Stimulated activated CD8-positive, alpha-beta memory T cell treated with anti-CD3 and anti-CD28 coated beads, Interleukin-7, amount 100 ng/mL, for 4 hours (primary cell): ENCODE results near the gene KLF5.
"Not testable (repeated sequence)": the region's sequence is repeated elsewhere in the genome, so short reads cannot be mapped to it uniquely, and the experiment has no call there.

Experiments
- DNase-seq, 2 donors: peaks; one replicate each; pipeline ENCODE4 v3.0.0-alpha.2; 2020; ENCODE audit warnings: low read depth in 2 of 2

KLF5 gene

DNA sequence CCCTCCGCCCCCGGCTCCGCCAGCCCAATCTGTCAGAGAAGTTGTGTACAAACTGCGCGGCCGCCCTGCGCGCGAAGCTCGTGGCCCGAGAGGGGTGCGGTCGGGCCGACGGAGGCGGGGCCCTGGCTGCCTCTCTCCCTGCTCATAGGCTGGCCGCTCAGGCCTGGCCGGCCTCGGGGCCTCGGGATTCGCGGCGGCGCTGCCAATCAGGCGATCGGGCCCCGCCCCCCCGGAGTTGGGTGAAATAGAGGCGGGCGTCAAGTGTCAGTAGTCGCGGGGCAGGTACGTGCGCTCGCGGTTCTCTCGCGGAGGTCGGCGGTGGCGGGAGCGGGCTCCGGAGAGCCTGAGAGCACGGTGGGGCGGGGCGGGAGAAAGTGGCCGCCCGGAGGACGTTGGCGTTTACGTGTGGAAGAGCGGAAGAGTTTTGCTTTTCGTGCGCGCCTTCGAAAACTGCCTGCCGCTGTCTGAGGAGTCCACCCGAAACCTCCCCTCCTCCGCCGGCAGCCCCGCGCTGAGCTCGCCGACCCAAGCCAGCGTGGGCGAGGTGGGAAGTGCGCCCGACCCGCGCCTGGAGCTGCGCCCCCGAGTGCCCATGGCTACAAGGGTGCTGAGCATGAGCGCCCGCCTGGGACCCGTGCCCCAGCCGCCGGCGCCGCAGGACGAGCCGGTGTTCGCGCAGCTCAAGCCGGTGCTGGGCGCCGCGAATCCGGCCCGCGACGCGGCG, at the start of gene KLF5:
Gene KLF5 (plus strand): TSS at position 270 of the 724 bp plus-strand sequence. CDS start 323 bp downstream, at position 593.
- DNase-seq = peak; percentile 87 to 91

- DNase-seq = no peak
Observed at GRCh38 chr13:73011751-73012150, 47.1 kb upstream of the KLF5 start.

DNA sequence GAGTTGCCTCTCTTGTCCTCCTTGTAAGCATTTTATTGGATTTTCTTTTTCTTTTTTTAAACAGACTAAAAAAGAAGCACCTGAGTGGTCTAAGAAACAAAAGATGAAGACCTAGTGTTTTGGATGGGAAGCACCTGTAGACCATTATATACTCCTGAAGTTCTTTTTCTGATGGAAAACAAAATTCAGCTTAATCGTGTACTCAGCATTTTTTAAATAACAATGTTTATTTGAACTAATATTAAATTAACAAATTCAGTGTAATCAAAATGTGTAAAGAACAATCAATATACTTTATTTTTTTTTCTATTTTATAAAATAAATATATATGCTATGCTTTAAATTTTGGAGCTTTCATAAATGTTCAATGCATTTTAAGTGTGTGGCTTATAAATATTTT, 43.0 kb upstream of the KLF5 start:
- DNase-seq = no peak

DNA sequence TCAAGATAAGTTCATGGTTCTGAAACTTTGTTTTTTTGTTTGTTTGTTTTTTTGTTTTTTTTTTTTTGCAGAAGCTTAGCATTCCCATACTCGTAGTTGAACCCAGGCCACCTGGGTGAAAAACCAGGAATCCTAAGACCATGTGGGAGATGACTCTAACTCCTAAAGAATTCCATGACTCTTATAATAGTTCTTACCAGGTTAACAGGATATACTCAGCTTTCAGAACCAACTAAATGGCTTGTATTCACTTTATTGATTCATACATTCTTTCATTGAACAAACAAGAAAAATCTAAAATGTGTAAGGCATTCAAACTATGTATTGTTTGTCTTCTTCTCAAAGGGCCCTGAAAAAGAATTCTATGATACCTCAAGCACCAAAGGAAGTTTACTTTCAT, 40.5 kb upstream of the KLF5 start:
- DNase-seq = no peak

GRCh38 chr13:73025217-73026012, 33.4 kb upstream of the KLF5 start:
- no peak for DNase-seq

DNA sequence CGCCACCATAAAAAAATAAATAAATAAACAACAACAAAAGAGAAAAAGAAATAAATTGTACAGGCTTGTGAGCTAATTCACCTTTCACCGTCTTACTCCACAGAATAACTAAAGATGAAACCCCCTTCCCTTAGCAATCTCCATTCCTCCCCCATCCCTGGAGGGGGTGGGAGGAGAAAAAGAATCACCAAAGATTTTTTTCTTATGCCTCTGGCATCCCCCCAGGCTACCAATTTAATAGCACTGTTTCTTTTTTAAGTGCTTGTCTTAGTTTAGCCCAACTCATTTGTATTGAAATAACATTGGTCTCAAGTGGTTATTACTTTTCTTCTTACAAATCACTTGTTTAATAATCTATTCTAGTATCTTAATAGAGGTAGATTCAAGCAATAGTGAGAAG, 23.9 kb upstream of the KLF5 start:
- no peak for DNase-seq

GRCh38 chr13:73035660-73036059, 23.1 kb upstream of the KLF5 start:
- DNase-seq = no peak

DNA sequence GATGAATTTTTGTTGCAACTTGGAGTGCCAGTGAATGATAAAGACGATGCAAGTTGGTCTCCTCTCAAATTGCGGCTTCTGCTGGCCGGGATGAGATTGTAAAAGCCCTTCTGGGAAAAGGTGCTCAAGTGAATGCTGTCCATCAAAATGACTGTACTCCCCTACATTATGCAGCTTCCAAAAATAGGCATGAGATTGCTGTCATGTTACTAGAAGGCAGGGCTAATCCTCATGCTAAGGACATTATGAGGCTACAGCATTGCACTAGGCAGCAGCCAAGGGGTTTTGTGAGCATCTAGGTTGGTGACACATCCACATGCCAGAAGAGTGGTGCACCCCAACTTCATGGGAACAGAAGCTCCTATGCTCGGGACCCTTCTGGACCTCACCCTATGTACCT, 22.2 kb upstream of the KLF5 start:
- no peak for DNase-seq

DNA sequence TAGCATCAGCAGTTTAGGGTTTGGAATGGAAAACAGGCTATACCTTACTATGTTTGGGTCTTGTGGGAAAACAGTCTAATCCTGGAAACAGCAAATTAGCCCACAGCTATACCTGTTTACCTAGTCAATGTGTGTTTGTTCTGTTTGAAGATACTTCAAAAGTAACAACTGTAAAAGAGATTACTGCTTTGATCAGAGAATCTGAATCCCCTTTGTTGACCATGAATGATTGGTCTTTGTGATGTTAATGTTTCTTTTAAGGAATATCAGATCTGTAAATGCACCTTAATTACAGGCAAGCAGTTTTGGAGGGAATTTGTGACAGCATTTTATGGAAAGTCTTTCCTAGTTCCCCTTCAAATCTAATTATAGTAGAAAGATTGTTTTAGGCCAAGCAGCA, 20.7 kb upstream of the KLF5 start:
- no peak for DNase-seq

DNA sequence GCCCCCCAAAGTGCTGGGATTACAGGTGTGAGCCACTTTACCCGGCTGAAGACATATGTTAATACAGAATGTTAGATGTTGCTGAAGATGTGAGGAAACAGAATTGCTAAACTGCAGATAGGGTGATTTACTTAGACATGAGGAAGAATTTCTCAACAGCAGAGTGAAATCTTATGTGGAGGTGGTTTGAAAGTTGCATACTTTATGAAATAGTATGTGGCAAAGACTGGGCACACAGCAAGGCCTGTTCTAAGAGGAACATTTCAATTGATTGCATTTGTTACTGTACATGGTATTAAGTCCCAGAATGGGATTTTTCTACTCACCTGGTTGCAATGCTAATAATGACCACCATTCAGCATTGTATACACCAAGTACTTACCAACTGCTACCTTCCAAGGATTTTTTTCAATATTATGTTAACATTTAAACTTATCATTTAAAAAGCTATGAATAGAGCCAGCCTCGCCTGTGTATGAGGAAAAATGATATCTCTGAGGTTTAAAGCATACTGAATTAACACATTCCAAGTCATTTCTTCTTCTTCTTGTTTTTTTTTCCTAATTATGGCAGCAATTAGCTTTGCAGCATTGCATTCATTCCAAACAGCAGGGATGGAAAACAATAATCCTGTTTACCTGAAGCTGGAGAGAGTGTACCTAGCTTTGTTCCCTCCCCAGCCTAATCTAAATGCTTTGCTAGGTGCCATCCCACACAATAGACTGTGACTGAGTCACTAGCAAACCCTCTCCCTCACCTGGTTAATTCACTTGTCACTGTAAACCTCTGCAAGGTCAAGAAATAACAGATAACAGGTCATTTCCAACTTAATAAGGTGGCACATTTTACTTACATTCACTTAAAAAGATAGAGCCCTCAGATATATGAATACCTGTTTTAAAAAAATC, 19.4 kb upstream of the KLF5 start:
- no peak for DNase-seq

GRCh38 chr13:73040484-73040883, 18.3 kb upstream of the KLF5 start:
- no peak for DNase-seq

- no peak for DNase-seq
Observed at GRCh38 chr13:73040968-73041596, 17.7 kb upstream of the KLF5 start.

GRCh38 chr13:73045031-73045430, 13.8 kb upstream of the KLF5 start:
- DNase-seq = no peak

GRCh38 chr13:73048615-73049014, 10.2 kb upstream of the KLF5 start:
- not testable (repeated sequence) for DNase-seq

- DNase-seq = no peak
Observed at GRCh38 chr13:73054712-73055111, 4.1 kb upstream of the KLF5 start.

DNA sequence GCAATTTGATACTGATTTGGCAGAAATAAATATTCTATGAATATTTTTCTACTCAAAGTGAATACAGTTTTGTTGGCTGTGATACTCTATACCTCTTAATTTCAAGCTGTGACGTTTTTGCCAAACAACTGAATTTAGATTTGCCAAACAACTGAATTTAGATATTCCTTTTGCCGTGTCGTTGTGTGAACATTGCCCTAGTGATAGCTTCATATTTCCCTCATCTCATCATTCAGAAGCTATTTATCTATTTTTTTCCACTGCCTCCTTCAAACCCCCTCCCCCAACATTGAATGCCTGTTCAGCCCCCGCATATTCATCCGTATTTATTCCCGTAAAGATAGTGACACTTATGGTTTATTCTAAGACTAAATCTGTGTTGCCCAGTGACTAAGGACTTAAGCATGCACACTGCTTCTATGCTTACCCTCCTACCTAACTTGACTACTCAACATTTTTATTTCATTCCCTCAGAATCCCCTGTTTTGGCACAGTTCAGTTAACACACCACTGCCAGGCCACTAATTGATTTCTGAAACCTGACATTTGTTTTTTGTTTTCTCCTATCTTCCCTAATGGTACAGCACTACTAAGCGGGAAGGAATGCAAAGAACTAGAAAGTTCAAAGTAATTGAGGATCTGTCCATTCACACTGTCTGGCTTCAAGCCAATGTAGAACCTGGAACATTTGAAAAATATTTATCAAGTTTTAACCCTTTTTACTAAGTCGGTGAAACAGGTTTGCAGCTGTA, 2.8 kb upstream of the KLF5 start:
- DNase-seq = no peak

- DNase-seq = no peak
Observed at GRCh38 chr13:73056565-73056962, 2.2 kb upstream of the KLF5 start.

DNA sequence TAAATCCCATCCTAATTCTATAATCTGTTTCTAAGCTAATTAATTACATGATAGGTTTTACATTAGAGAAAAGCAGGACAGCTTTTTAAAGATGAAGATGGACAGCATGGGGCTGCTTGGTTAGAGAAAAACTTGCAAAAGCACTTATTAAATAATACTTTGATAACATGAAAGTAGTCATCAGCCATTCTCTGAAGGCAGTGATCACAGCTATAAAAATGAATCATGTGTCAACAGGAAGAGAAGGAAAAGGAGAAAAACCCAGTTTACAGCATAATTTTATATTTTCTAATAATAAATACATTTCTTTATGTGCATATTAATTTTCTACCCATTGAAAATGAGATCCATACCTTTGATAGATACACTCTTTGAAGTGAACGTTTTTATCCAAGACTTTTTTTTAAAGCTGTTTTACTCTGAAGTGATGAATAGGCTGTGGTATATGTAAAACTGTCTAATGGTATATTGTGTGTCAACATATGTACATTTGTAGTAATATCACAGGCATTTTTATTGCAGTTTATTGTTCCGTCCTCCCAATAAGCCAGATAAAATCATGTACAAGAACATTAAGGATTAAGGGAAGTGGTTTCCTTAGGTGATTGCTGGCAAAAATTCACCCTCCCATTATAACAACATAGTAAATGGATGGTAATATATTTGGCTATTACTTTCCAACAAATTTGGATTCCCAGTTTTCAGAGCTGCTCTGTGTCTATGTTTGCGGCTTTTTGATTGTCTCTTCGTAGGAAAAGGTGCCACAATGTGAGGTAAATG, 1.3 kb upstream of the KLF5 start:
- DNase-seq = no peak

- no peak for DNase-seq
Observed at GRCh38 chr13:73058064-73058313, 816 bp upstream of the KLF5 start.

DNA sequence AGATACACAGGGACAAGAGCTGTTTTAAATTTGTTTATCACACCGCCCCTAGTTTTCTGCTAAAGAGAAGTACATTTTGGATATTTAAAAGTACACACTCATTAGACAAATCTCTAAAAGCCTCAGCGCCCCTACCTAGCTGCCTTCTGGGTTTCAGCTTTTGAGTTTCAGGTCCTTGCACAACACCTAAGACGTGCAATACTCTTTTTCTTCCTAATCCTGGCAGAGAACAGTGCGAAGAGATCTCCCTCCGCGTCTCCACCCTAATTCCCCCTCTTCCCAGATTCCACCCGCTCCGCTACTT, 421 bp upstream of the KLF5 start:
- DNase-seq = no peak
